Limb (tissue), 2 donors: ENCODE measurements around the gene C2orf15.
"Not testable (repeated sequence)": the region's sequence is repeated elsewhere in the genome, so short reads cannot be mapped to it uniquely, and the experiment has no call there.

Experiments used
- DNase-seq, 2 donors: peaks; one replicate each; pipeline ENCODE4 v3.0.0-alpha.2; 2016; ENCODE audit errors: extremely low spot score in 2 of 2

C2orf15 gene

DNA sequence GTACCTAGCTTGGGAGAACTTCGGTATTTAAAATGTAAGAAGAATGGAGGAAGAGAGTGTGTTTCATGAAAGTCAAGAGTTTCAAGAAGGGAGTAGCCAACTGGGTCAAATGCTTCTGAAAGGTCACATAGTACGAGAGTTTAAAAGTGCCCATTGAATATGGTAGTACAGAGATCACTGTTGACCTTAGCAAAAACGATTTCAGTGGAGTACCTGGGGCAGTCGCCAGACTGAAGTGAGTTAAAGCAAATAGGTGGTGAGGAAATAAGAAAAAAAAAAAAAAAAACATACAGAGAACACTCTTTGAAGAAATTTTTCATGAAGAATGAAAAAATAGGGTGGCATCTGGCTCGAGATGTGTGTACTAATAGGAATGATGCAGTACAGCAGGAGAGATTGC is 24.7 kb downstream of the C2orf15 start:
- no peak for DNase-seq

DNA sequence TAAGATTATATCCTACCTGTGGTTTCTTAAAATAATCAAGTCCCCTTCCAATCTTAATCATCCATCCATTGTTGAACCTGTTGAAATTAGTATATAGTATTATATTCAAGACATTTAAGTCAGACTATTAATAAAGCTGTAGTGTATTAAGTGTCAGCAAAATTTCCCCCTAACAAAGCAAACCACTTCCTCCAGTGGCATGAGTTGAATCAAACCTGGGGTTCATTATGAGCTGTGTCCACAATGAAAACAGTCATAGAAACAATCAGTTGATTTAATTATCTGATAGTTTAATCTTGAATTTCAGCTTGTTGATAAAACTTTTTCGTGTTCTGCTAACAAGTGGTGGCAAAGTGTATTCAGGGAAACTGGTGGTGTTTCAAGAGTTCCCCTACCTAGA is 28.0 kb downstream of the C2orf15 start:
- no peak for DNase-seq

DNA sequence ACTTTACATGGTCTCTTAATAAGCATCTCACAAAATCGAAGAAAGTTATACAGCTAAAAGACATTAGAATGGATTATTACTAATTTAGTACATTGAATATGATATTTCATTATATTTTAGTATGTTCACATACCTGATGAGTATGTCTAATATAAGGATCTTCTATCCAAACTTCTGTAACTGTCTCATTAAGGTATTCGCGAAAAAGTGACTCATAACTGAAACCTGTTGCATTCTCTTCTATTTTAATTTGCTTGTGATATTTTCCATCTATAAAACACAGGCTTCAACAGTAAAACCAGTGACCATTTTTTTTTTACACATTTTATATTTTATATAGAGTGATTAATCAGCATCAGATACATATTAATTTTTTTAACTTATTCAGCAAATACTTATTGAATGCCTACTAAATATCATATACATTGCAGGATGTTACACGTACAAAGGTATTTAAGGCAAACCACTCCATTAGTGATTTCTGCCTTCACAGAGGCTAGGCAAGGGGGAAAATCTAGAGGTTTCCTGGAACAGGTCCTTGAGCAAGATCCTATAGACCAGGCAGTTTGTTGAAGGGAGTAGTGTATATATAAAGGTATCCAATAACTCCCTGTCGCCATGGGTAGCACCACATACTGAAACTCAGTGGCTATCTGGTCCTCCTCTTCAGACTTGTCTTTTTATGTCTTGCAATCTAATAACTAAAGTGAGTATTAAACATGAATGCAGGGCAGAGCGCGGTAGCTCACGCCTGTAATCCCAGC is 30.1 kb downstream of the C2orf15 start:
- no peak for DNase-seq

DNA sequence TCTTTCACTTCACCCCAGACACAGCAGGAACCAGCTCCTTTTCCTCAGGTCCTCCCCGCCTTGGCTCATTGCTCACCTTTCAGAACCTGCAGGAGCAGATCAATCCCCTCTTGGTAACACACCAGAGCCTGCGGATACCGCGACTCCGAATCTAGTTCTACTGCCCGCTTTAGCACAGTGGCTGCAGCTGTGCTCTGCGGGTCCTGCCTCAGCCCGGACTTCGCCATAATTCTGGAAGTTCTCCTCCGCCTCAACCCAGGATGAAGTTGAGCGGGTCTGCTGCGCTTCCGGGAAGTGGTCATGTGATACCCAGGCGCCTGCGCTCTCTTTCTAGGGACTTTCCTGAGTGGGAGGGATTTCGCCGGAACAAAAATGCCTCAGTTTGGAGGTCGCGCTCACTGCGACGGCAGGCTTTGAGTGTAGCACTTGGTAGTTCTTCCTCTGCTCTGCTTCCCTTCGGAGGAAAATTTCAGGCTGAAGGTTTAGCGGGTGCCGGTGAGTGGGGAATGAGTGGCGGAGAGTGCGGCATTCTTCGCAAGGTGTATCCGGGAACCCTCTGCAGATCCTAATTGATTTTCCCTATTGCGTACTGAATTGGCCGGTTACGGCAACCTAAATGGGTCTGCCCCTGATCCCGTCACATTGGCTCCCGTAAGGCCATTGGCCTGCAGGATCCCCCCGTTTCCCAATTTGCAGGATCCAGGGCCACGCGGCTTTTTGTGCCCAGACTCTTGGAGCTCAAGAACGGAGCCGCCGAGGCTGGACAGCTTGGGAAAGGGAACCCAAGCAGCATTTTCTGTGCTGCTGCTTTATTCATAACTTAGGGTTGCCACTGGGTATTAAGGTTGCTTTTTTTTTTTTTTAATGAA is 39.5 kb downstream of the C2orf15 start, which contains the start of the genes MITD1 and MRPL30:
Gene MITD1, minus strand, starts transcription at position 304 of the 869 bp plus-strand sequence. Its CDS starts 77 bp downstream, at position 227.
Gene MRPL30, plus strand, starts transcription at position 430 of the 869 bp plus-strand sequence. CDS start 5,020 bp downstream, outside the sequence.
- DNase-seq = peak; percentile 95 to 96

DNA sequence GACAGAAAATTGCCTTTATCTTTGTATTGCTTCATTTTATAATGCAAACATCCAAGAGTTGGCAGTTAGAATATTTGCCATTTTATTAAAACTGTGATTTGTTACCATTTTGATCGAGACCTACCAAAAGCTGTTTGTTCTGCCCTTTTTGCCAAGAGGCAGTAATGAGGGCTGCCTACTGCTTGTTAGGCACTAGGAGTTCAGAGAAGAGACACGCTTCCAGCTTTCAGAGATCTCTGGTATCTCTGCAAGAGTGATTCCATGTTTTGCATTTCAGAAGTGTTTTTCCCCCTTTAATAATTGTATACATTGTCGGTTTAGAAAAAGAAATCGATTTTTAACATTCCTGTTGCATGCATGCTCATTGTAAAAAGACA is 40.1 kb downstream of the C2orf15 start:
- no peak for DNase-seq

DNA sequence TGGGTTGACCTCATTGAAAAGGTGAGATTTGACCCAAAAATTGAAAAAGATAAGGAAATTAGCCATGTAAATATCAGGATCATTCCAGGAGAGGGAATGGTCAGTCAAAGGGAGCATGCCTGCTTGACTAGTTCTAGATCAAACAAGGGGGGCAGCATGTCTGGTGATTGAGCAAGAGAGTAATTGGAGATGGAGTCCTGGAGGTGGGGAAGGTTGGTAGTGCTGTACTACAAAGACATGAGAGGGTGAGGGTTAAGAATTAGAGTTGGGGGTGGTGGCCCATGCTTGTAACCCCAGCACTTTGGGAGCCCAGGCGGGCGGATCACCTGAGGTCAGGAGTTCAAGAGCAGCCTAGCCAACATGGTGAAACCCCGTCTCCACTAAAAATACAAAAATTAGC is 41.5 kb downstream of the C2orf15 start:
- DNase-seq = no peak

DNA sequence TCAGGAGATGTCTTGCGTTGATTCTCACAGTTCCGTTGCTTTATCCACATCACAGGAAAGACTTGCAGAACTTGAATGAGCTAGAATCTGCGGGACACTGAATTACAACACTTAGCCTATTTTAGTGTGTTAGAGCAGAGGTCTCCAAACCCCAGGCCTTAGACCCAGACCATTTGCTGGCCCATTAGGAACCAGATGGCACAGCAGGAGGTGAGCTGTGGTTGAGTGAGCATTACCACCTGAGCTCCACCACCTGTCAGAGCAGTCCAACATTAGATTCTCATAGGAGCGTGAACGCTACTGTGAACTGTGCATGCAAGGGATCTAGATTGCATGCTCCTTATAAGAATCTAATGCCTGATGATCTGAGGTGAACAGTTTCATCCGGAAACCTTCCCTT is 43.3 kb downstream of the C2orf15 start:
- DNase-seq = no peak

DNA sequence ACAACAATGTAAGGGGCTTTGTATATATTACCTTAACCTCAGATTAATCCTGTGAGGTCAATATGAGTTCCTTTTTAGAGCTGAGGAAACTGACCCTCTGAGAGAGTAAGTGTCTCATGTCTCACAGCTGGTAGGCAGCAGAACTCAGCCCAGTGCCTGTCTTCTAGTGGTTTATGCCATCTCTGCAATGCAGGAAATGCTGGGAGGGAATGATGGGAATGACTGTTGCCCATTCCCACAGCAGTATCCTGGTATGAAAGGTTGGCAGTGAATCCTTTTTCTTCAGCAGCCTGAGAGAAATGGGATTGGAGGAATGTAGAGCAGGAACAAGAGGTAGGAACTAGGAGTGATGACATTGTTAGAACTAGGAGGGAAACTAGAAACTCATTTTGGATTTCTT is 45.5 kb downstream of the C2orf15 start:
- no peak for DNase-seq

DNA sequence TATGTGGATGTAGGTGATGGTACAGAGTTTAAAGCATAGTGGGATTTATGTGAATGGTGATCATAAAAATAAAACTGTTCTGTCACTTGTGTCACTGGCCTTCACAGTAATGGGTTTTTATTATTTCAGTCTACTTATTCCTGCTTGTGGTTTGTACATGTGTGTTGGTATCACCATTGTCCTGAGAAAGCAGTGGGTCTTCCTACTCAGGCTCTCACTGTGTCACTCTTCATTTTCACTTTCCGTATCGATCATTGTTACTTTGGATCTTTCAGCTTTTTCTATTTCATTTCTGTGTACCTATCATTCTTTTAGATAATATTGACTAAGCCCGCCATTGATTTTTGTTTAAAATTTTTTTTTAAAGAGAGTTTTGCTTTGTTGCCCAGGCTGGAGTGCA is 46.9 kb downstream of the C2orf15 start:
- no peak for DNase-seq

DNA sequence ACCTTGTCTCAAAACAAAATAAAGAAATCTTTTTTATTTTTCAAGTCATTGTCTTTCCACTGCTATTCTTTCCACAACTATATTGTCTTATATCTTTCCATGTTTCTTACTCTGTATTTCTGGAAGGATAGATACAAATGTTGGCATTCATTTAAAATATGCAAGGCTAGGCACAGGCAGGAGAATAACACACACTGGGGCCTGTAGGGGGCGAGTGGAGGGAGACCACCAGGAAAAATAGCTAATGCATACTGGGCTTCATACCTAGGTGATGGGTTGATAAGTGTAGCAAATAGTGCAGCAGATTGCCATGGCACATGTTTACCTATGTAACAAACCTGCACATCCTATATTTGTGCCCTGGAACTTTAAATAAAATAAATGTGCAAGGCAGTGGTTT is 49.0 kb downstream of the C2orf15 start:
- DNase-seq = no peak

DNA sequence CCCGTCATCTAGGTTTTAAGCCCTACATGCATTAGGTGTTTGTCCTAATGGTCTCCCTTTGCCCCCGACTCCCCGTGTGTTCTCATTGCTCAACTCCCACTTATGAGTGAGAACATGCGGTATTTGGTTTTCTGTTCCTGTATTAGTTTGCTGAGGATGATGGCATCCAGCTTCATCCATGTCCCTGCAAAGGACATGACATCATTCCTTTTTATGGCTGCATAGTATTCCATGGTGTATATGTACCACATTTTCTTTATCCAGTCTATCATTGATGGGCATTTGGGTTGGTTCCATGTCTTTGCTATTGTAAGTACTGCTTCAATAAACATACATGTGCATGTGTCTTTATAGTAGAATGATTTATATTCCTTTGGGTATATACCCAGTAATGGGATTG is 50.9 kb downstream of the C2orf15 start:
- DNase-seq = not testable (repeated sequence)

DNA sequence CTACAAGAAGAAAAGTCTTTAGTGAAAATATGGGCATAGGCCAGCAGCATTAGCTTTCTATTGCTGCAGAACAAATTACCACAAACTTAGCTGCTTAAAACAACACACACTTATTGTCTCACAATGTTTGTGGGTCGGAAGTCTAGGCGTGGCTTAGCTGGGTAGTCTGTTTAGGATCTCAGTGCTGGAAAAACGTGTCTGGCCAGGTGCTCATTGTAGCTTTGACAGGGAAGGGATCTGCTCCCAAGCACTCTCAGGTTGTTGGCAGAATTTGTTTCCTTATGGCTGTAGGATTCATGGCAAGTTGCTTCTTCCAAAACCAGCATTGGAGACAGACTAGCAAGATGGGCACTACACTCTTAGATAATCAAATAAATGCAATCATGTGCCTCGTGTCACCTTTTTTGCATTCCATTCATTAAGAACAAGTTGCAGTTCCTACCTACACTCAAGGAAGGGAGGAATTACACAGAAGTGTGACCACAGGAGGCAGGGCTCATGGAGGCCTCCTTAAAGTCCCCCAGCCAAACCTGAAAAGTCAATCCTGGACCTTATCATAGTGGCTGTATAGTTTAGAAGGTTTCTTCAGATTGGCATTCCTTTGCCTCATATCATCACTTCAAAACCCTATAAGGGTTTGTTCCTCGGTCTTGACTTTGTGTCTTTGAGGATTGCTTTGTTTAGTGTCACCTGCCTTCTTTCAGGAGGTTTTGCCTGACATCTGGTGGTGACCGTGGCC is 56.8 kb downstream of the C2orf15 start:
- DNase-seq = no peak

DNA sequence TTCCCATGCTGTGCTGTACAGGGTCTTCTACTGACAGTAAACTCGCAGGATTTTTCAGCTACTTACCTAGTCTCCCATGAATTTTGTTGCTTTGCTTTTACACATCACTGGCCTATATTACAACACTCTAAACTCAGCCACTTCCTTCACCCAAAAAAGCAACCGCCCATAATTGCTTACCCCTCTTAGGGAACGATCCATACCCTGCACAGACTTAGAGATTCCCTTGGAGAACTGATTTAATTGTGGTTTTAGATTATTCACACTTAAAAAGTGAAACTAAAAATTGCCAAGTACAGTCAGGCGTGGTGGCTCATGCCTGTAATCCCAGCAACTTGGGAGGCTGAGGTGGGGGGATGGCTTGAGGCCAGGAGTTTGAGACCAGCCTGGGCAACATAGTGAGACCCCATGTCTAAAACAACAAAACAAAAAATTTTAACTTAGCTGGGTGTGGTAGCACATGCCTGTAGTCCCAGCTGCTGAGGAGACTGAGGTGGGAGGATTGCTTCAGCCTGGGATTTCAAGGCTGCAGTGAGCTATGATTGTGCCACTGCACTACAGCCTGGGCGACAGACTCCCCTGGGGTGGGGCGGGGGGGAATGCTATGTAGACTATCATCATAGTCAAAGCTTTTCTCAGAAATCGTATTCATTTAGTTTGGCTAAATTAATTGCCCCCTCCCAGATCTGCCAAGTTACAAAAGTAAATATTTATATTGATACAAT is 58.7 kb downstream of the C2orf15 start:
- no peak for DNase-seq
